IMR-90 (cell line): Measurements from ENCODE around the gene PPIL6. TPM values are rescaled to one million over a fixed set of nuclear protein-coding genes. Genes with fewer than 3 reads are reported as not detected.

Experiments used
- ATAC-seq: fragments of 200-7000 bp; cut with Tn5 transposase; 2 replicates; pipeline ENCODE4 v1.9.1; 2020; ENCODE audit warnings: low read depth, mild to moderate bottlenecking, moderate library complexity
- BruUV-seq: library from RNA; stranded (reverse); fragments of 400-500 nt; replicated peaks from 2 replicates; lab custom pipeline; 2021; lab: Mats Ljungman, UMichigan
- CTCF ChIA-PET: fragments of 300-600 bp; formaldehyde crosslinking; extraction: SDS; loops from one replicate; lab custom pipeline; 2021; ENCODE audit warnings: antibody characterized with exemption; lab: Yijun Ruan, JAX
- POLR2A ChIA-PET: fragments of 300-600 bp; sonication (Branson Sonifier 250); formaldehyde crosslinking; loops from one replicate; lab custom pipeline; 2022; ENCODE audit warnings: antibody characterized with exemption; ENCODE audit not compliant: unreplicated experiment; lab: Charles Lee
- DNase-seq: peaks from one replicate; pipeline ENCODE4 v3.0.0; 2013
- H2AFZ ChIP-seq: replicated peaks from 2 replicates; pipeline ENCODE3; 2013; ENCODE audit warnings: low read length, mild to moderate bottlenecking; ENCODE audit not compliant: poor library complexity
- H2AK5ac ChIP-seq: 2 replicates; pipeline ENCODE4 v1.6.1; 2013; ENCODE audit warnings: low read depth, low read length, inconsistent platforms
- H2AK9ac ChIP-seq: replicated peaks from 2 replicates; pipeline ENCODE3; 2013; ENCODE audit warnings: mild to moderate bottlenecking, low read depth, low read length, moderate library complexity; ENCODE audit not compliant: poor library complexity
- H2BK120ac ChIP-seq: 2 replicates; pipeline ENCODE4 v1.6.1; 2013; ENCODE audit warnings: low read depth, low read length, inconsistent platforms
- H2BK15ac ChIP-seq: 3 replicates; pipeline ENCODE4 v1.6.1; 2013; ENCODE audit warnings: low read depth, low read length, inconsistent platforms
- H2BK20ac ChIP-seq: 2 replicates; pipeline ENCODE4 v1.6.1; 2013; ENCODE audit warnings: low read depth, mild to moderate bottlenecking, inconsistent platforms, low read length, moderate library complexity
- H2BK5ac ChIP-seq: 2 replicates; pipeline ENCODE4 v1.6.1; 2013; ENCODE audit warnings: mild to moderate bottlenecking, low read depth, low read length, inconsistent platforms; ENCODE audit not compliant: poor library complexity, severe bottlenecking
- H3K14ac ChIP-seq: replicated peaks from 2 replicates; pipeline ENCODE4 v1.6.1; 2013; ENCODE audit warnings: low read depth, low read length, inconsistent platforms
- H3K18ac ChIP-seq: 2 replicates; pipeline ENCODE4 v1.6.1; 2013; ENCODE audit warnings: low read depth, low read length, control low read depth
- H3K23ac ChIP-seq: 2 replicates; pipeline ENCODE4 v1.6.1; 2013; ENCODE audit warnings: low read depth, low read length, inconsistent platforms
- H3K27ac ChIP-seq: 2 replicates; pipeline ENCODE4 v1.5.1; 2013; ENCODE audit warnings: mild to moderate bottlenecking, control low read depth, low read length; ENCODE audit not compliant: insufficient read depth
- H3K27me3 ChIP-seq: 2 replicates; pipeline ENCODE4 v1.6.1; 2013; ENCODE audit warnings: low read length; ENCODE audit not compliant: control insufficient read depth, insufficient read depth
- H3K36me3 ChIP-seq: 2 replicates; pipeline ENCODE4 v1.6.1; 2013; ENCODE audit warnings: low read length, mixed read lengths; ENCODE audit not compliant: control insufficient read depth, insufficient read depth
- H3K4ac ChIP-seq: 2 replicates; pipeline ENCODE4 v1.6.1; 2013; ENCODE audit warnings: low read depth, low read length, inconsistent platforms
- H3K4me1 ChIP-seq: 2 replicates; pipeline ENCODE4 v1.6.1; 2013; ENCODE audit warnings: low read length, mixed read lengths; ENCODE audit not compliant: control insufficient read depth, insufficient read depth
- H3K4me2 ChIP-seq: 2 replicates; pipeline ENCODE4 v1.6.1; 2013; ENCODE audit warnings: low read depth, mild to moderate bottlenecking, control low read depth, low read length, moderate library complexity
- H3K4me3 ChIP-seq: 2 replicates; pipeline ENCODE4 v1.5.1; 2013; ENCODE audit warnings: low read depth, mild to moderate bottlenecking, control low read depth, low read length, moderate library complexity; ENCODE audit not compliant: insufficient read depth
- H3K56ac ChIP-seq: 2 replicates; pipeline ENCODE4 v1.6.1; 2013; ENCODE audit warnings: low read length, inconsistent platforms; ENCODE audit not compliant: insufficient read depth; ENCODE audit errors: extremely low read depth
- H3K79me1 ChIP-seq, 2 experiments: 2 replicates each; pipeline ENCODE4 v1.6.1; 2013; ENCODE audit warnings: low read length in 2 of 2, inconsistent platforms in 1 of 2, low read depth in 1 of 2
- H3K9ac ChIP-seq: 2 replicates; pipeline ENCODE4 v1.6.1; 2013; ENCODE audit warnings: low read depth, low read length, control low read depth
- H3K9me1 ChIP-seq: 2 replicates; pipeline ENCODE4 v1.6.1; 2013; ENCODE audit warnings: low read length, inconsistent platforms; ENCODE audit not compliant: insufficient read depth
- H3K9me3 ChIP-seq: 2 replicates; pipeline ENCODE4 v1.6.1; 2013; ENCODE audit warnings: low read length; ENCODE audit not compliant: control insufficient read depth, insufficient read depth
- H4K20me1 ChIP-seq: 2 replicates; pipeline ENCODE4 v1.6.1; 2013; ENCODE audit warnings: low read length, inconsistent platforms; ENCODE audit not compliant: insufficient read depth
- H4K5ac ChIP-seq: 2 replicates; pipeline ENCODE4 v1.6.1; 2013; ENCODE audit warnings: mild to moderate bottlenecking, low read depth, low read length, control low read depth
- H4K8ac ChIP-seq, 2 experiments: 2 replicates each; pipeline ENCODE4 v1.6.1; 2013; ENCODE audit warnings: low read depth in 2 of 2, low read length in 2 of 2, control low read depth in 1 of 2, inconsistent platforms in 1 of 2
- H4K91ac ChIP-seq: 2 replicates; pipeline ENCODE4 v1.6.1; 2013; ENCODE audit warnings: low read depth, low read length, inconsistent platforms; ENCODE audit not compliant: insufficient read depth
- CEBPB ChIP-seq: IDR thresholded peaks from 2 replicates; pipeline ENCODE4 v1.6.1; 2012; ENCODE audit warnings: low read depth, low read length, improper control_type of control experiment
- POLR2A ChIP-seq: IDR thresholded peaks from 2 replicates; pipeline ENCODE4 v1.6.1; 2012; ENCODE audit warnings: mild to moderate bottlenecking, low read depth, low read length
- WGBS, 2 experiments: methylation state at CpG; one replicate each; pipeline versions ENCODE4 v1.1.5 to v1.1.7; 2013; ENCODE audit warnings: missing lambda C conversion rate in 2 of 2; ENCODE audit not compliant: insufficient read length in 1 of 2; ENCODE audit errors: extremely low coverage in 2 of 2; 5-methylcytosine and 5-hydroxymethylcytosine counted together
- dilution Hi-C: fragments of 300-500 bp; cut with HindIII; formaldehyde crosslinking; loops from one replicate; pipeline ENCODE4 v1.14.3; 2018; ENCODE audit warnings: low sequenced_read_pairs; ENCODE audit not compliant: unreplicated experiment
- in situ Hi-C: fragments of 300-500 bp; cut with MboI; formaldehyde crosslinking; loops from 3 replicates; pipeline ENCODE4 v1.14.3; 2019; ENCODE audit warnings: low sequenced_read_pairs, inconsistent platforms, mixed read lengths
- intact Hi-C: fragments of 100-400 bp; cut with micrococcal nuclease; formaldehyde crosslinking; loops from 2 replicates; pipeline ENCODE4 v1.10.0; 2022
- polyA plus RNA-seq, 3 experiments: library from polyadenylated mRNA; depleted of rRNA; stranded (reverse); fragments of >200 nt; gene quantifications; 2 replicates each; pipeline ENCODE4 v1.2.3, GENCODE V29; 2012; ENCODE audit warnings: low replicate concordance in 1 of 3
- total RNA-seq: library from RNA; depleted of rRNA; stranded (reverse); fragments of >200 nt; gene quantifications from 2 replicates; pipeline ENCODE4 v1.2.3, GENCODE V29; 2012
- TF ChIP-seq, protein P1 (sequence below): conservative IDR thresholded peaks from 2 replicates; pipeline ENCODE4 v1.5.1; 2012; ENCODE audit warnings: mild to moderate bottlenecking, low read depth, low read length, improper control_type of control experiment

Gene PPIL6
- total and polyA plus RNA-seq, 2 of the 4 experiments (the other 2 are of a cell fraction), result 0.15 to 0.18 TPM

DNA sequence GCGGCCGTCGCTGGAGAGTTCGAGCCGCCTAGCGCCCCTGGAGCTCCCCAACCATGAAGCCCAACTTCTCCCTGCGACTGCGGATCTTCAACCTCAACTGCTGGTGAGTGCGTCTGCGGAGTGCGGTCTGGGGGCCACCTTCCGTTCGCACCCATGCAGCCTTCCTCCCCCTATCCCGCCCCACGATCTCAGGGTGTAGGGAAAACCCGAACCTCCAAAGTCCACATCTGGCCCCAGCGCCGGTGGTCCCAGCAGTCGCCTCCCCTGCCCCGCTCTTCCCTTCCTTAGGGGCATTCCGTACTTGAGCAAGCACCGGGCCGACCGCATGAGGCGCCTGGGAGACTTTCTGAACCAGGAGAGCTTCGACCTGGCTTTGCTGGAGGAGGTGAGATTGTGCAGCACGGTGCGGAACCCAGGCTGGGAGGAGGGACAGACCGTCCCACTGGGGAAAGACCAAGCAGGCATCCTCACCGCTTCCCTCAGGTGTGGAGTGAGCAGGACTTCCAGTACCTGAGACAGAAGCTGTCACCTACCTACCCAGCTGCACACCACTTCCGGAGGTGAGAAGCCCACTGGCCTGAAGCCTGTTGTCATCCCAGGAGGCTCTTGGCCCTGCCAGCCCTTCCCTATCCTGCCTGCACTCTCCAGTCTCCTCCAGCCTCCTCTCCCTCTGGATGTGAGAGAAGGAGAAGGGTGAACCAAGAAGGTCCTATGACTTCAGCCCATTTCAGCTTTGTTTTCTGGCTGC lies 815 bp upstream of the PPIL6 start:
- Histone ChIP-seq H4K5ac (no peak overlapping the region), H3K56ac (peak overlapping the region; percentile 49; the same call in 1 of the 2 replicates), H3K4me2 (peak overlapping the region; percentile 93), H3K4me3 (peak overlapping the region; percentile 70), H3K18ac (peak overlapping the region; percentile 4; the same call in 1 of the 2 replicates), H3K9me1 (peaks cover 13% of the 10 kb centered on the region), H3K9ac (peak overlapping the region; percentile 72), H4K8ac (peak overlapping the region; percentile 46 to 79; a peak in 2 of 4 replicates), H2AFZ (peak overlapping the region; percentile 99), H2AK9ac (peak overlapping the region; percentile 66), H2BK120ac (0 out of 2 replicates have a peak overlapping the region, but pooled peaks have one; percentile 4), H3K23ac (peak overlapping the region; percentile 74), H3K79me1 (peaks cover 0 to 16% of the 10 kb centered on the region in 2 experiments; a peak in 2 of 4 replicates), H3K36me3 (peaks cover 36% of the 10 kb centered on the region), H2BK5ac (peak overlapping the region; percentile 25), H3K14ac (peak overlapping the region; percentile 71; the same call in 1 of the 2 replicates), H3K4ac (peak overlapping the region; percentile 71), H2BK20ac (no peak overlapping the region), H3K27me3 (no peaks in the 10 kb centered on the region), H3K4me1 (peaks cover 8% of the 10 kb centered on the region), H3K27ac (peak overlapping the region; percentile 48), H2BK15ac (no peak overlapping the region), H4K91ac (no peak overlapping the region; the same call in 1 of the 2 replicates), H4K20me1 (no peaks in the 10 kb centered on the region), H2AK5ac (peak overlapping the region; percentile 73), H3K9me3 (no peaks in the 10 kb centered on the region)
- in situ Hi-C loops (no loop called here), intact Hi-C loops (no loop called here), dilution Hi-C loops (no loop called here)
- no TSS peak for BruUV-seq
- TF ChIP-seq, protein P1, sequence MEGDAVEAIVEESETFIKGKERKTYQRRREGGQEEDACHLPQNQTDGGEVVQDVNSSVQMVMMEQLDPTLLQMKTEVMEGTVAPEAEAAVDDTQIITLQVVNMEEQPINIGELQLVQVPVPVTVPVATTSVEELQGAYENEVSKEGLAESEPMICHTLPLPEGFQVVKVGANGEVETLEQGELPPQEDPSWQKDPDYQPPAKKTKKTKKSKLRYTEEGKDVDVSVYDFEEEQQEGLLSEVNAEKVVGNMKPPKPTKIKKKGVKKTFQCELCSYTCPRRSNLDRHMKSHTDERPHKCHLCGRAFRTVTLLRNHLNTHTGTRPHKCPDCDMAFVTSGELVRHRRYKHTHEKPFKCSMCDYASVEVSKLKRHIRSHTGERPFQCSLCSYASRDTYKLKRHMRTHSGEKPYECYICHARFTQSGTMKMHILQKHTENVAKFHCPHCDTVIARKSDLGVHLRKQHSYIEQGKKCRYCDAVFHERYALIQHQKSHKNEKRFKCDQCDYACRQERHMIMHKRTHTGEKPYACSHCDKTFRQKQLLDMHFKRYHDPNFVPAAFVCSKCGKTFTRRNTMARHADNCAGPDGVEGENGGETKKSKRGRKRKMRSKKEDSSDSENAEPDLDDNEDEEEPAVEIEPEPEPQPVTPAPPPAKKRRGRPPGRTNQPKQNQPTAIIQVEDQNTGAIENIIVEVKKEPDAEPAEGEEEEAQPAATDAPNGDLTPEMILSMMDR, result 0 out of 2 replicates have a peak, but pooled peaks have one; percentile 12
- no peak for TF ChIP-seq POLR2A
- peak; percentile 76 for TF ChIP-seq CEBPB
- ATAC-seq (peak; percentile 37), DNase-seq (peak; percentile 47)
- ChIA-PET CTCF (interaction anchor here (0.6 to 0.9 kb wide), 2 partner anchors 24 to 28 kb away, joined by 3 to 10 read pairs; no protein-coding TSS in a partner anchor), POLR2A (no interaction called here)
- 0% methylated on average over 3 of the region's 31 CpGs; no CpG with 5 or more reads in 1 of the 2 experiments for WGBS, 2 experiments
